ENCODE data around the gene SAPCD2. TPM values are rescaled to one million over a fixed set of nuclear protein-coding genes. Genes with fewer than 3 reads are reported as not detected.

Gene SAPCD2
- polyA plus RNA-seq, 4 donors: 4.5 to 8.3 (median 5.7) TPM

- no peak for DNase-seq (ENCODE audit: low read depth in 4 of 4, low spot score in 3 of 4)
Observed at GRCh38 chr9:137020771-137021567, 49.4 kb downstream of the SAPCD2 start.

DNA sequence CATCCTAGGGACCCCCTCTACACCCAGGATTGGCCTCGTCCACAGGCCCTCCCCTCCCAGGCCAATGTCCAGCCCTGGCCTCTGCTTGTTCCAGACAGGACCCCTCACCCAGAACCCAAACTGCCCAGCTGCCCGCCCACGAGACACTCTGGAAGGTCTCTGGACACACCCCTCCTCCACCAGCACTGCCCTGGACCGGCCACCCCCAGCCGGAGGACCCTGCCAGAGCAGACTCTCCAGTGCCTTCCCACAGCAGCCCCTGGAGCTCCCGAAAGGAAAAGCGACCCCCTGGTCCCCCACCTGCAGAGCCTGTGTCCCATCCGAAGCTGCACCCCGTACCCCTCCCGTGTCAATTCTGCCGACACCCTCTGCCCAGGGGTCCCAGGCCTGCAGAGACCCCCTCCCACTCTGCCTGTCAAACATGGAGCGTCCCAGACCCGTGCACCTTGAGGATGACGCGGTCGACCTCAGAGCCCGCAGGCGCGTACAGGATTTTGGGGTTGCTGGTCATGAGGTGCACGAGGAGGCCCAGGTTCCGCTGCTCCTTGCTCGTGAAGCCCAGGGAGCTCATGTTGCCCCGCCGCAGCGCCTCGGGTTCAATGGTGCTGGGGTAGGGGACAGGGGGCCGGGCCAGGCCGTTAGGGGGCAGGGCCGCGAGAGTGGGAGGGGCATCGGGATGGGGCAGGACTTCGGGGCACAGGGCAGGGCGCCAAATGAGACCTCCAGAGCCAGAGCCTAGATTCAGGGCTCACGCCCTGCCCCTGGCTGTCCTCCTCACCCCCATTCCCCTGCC, 50.3 kb downstream of the SAPCD2 start:
- DNase-seq (ENCODE audit: low read depth in 4 of 4, low spot score in 3 of 4): no peak

DNA sequence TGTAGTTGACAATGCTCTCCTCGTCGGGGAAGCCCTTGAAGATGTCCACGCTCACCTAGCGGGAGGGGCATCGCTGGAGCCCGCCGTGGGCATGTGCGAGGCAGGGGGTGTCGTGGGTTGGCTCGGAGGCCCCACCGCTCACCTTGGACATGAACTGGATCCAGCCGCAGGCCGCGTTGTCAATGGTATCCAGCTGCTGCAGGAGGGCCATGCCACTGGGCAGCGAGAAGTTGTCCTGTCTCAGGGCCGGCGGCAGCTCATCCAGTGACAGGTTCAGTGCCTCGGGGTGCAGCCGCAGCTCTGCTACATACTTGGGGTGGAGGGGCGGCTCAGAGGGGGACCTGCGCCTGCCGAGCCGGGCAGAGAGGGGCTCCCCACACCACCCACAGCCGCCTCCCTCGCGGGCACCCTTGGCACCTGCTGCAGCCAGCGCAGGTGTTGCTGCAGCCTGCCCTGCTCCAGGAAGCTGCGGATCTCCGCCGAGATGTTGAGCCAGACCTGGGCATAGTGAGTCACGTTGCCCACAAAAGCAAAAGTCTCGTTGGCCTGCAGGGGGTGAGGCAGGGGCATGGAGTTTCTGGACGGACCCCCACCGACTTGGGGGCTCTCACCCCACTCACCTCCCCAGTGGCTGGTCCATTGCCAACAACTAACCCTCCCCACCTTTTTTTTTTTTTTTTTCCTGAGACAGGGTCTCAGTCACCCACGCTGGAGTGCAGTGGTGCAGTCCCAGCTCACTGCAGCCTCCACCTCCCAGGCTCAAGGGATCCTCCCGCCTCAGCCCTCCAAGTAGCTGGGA, 51.4 kb downstream of the SAPCD2 start:
- DNase-seq (ENCODE audit: low read depth in 4 of 4, low spot score in 3 of 4): no peak

DNA sequence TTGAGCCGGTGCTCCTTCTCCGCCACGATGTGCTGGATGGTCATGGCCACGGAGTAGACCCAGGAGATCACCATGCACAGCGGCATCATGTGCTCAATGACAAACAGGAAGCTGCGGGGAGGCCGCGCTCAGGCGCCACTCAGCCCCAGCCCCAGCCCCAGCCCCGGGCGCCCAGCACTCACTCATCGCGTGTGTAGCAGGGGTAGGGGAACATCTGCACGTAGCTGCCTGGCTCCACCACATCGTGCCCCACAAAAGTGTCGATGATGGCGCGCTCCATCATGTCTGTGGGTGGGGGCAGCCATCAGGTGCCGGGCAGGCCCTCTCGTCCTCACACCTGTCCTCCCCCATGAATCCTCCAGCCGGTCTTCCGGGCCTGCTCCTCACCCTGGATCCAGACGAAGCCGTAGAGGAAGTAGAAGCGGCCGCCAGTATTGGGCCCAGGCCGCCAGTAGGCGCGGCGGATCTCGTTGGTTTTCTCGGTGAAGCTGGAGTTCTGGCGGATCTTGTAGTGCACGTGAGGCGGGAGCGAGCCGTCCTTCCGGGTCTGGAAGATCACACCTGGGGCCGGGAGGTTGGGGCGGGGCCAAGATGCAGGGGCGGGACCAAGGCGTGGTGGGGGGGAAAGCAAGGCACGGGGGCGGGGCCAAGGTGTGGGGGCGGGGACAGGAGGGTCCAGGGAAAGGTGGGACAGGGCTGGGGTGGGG, 52.4 kb downstream of the SAPCD2 start:
- DNase-seq (ENCODE audit: low read depth in 4 of 4, low spot score in 3 of 4): no peak

DNA sequence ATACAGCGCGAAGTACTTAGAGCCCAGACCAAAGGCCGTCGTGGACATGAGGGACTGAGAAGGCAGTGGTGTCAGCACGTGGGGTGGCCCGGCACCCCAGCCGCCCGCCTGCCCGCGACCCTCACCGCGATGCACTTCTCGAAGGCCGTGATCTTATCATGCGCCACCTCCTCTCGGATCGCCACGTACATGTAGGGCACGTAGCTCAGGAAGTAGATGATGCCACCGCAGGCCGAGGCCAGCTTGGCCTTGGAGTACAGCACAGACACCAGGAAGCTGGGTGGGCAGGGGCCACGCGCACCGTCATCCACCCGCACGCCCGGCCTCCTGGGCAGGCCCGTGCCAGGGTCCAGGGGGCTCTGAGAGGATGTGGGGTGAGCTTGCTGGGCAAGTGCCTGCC, 53.3 kb downstream of the SAPCD2 start:
- no peak for DNase-seq (ENCODE audit: low read depth in 4 of 4, low spot score in 3 of 4)

DNA sequence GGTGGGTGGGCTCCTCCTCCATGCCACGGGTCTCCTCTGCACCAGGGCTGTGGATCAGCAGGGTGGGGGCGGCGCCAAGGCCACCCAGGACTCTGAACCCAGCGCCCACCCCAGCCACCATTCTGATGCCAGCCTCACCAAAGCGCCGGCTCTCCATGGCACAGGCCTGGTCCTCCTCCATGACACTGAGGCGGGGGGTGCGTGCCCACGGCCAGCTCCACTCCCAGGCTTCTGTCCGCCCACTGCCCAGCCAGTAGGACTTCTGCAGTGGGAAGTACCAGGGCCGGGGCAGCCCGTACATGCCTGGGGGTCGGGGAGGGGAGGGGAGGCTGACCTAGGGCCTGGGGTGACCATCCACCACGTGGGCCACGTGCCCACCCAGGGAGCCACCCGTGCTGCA, 53.9 kb downstream of the SAPCD2 start:
- no peak for DNase-seq (ENCODE audit: low read depth in 4 of 4, low spot score in 3 of 4)

DNA sequence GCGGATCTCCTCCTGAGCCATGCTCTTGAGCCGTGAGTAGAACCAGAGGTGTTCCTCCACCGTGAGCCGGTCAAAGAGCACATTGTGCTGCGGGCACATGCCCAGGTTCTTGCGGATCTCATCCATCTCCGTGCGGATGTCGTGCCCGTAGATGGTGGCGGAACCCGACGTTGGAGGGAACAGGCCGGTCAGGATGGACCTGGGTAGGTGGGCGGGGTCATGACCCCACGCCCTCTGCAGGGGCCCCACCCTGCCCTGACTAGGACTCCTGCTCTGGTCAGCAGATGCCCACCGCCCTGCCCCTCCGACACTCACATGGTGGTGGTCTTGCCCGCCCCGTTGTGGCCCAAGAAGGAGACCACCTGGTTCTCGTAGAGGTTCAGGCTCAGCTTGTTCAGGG, 54.4 kb downstream of the SAPCD2 start:
- DNase-seq (ENCODE audit: low read depth in 4 of 4, low spot score in 3 of 4): no peak

GRCh38 chr9:137015540-137015930, 54.8 kb downstream of the SAPCD2 start:
- DNase-seq (ENCODE audit: low read depth in 4 of 4, low spot score in 3 of 4): no peak

GRCh38 chr9:137014776-137015539, 55.4 kb downstream of the SAPCD2 start:
- no peak for DNase-seq (ENCODE audit: low read depth in 4 of 4, low spot score in 3 of 4)

DNA sequence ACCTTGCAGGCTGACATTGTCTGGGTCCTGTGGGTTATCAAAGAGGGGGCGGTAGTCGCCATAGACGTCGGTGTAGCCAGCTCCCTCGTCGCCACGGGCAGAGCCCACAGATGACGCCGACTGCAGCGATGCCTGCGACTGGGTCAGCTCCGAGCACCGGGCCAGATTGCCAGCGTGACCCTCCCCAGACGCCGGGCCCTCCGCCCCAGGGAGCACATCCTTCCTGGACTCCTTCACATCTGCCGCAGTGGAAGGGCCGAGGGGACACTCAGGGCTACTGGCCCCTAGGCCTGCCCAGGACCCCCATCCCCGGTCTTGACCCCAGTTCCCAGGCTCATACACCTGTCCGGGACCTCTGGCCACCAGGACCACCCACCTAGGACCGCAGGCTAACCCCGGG, 56.2 kb downstream of the SAPCD2 start:
- DNase-seq (ENCODE audit: low read depth in 4 of 4, low spot score in 3 of 4): no peak

DNA sequence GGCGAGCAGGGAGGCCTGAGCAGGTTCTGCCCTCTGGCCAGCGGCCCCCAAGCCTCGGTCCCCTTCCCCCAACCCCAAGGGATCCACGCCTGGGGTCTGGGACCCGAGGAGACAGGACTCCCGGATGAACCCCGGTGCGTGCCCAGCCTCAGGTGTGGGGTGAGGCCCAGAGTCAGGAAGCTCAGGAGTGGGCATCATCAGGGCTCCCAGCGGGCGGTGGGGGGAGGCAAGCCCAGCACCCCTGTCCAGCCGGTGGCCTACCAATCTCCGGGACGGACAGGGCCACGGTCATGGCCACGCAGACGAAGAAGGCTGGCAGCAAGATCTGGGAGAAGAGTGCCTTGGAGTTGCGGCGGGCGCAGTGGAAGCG, 56.8 kb downstream of the SAPCD2 start:
- no peak for DNase-seq (ENCODE audit: low read depth in 4 of 4, low spot score in 3 of 4)

DNA sequence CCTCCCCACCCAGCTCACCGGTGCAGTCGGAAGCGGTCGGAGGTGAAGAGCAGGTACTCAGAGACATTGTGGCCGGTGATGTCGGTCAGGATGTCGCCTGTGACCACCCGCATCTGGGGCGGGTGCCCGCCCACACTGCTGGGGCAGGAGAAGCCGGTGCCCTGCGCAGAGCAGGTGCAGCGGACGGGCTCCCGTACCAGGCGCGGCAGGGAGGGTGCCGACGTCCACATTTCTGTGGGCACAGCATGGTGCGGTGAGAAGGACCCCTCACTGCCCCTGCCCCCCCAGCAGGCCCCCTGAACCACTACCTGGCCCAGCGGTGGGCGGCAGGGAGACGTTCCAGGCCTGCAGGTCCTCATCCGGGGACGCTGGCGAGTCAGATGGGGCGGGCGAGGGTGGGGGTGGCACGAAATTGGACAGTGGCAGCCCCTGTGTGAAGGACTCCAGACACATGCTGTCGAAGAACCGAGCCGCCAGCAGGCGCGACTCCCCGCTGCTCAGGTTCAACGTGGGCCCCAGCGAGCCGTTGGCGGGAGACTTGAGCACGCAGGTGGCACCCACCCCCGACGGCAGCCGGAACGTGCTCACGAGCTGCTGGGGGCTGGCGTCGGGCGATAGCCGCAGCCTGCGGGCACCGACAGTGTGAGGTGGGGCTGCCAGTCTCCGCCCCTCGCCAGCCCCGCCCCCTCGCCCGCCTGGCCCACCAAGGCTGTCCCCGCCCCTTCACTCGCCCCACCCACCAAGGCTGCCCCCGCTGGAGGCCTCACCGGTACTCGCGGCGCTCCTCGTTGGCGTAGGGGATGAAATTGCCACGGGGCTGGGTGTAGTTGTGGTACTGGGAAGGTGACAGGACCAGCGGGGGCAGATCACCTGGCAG, 57.4 kb downstream of the SAPCD2 start:
- DNase-seq (ENCODE audit: low read depth in 4 of 4, low spot score in 3 of 4): no peak

Other genes starting within 250 kb of the SAPCD2 start
- 1 to 10 TPM in 2 of 4 donors, under 1 TPM in 2; 0.46 to 1.7 (median 0.97) TPM for gene AJM1, start 228.1 kb downstream of the SAPCD2 start, polyA plus RNA-seq (ENCODE audit: insufficient read length in 4 of 4)
- gene PHPT1, start 221.1 kb downstream of the SAPCD2 start, polyA plus RNA-seq (ENCODE audit: insufficient read length in 4 of 4): 100 to 1,000 TPM in 1 of 4 donors, 10 to 100 TPM in 3; 71.8 to 120 (median 83.5) TPM
- gene MAMDC4, start 218.2 kb downstream of the SAPCD2 start, polyA plus RNA-seq (ENCODE audit: insufficient read length in 4 of 4): 10 to 100 TPM in 1 of 4 donors, 1 to 10 TPM in 3; 4.7 to 11.6 (median 6.3) TPM
- gene EDF1, start 204.2 kb downstream of the SAPCD2 start, polyA plus RNA-seq (ENCODE audit: insufficient read length in 4 of 4): 100 to 1,000 TPM; 266 to 396 (median 335) TPM
- 10 to 100 TPM in 3 of 4 donors, 1 to 10 TPM in 1; 6.4 to 16.3 (median 13.3) TPM for gene TRAF2, start 184.0 kb downstream of the SAPCD2 start, polyA plus RNA-seq (ENCODE audit: insufficient read length in 4 of 4)
- 10 to 100 TPM; 34.7 to 67.2 (median 37.2) TPM for gene FBXW5, start 125.8 kb downstream of the SAPCD2 start, polyA plus RNA-seq (ENCODE audit: insufficient read length in 4 of 4)
- gene C8G, start 125.3 kb downstream of the SAPCD2 start, polyA plus RNA-seq (ENCODE audit: insufficient read length in 4 of 4): 1 to 10 TPM in 1 of 4 donors, under 1 TPM in 3; 0.26 to 1.1 (median 0.52) TPM
- 10 to 100 TPM in 3 of 4 donors, 1 to 10 TPM in 1; 1.4 to 54.6 (median 23.8) TPM for gene LCN12, start 118.3 kb downstream of the SAPCD2 start, polyA plus RNA-seq (ENCODE audit: insufficient read length in 4 of 4)
- gene PTGDS, start 93.1 kb downstream of the SAPCD2 start, polyA plus RNA-seq (ENCODE audit: insufficient read length in 4 of 4): 10 to 100 TPM in 3 of 4 donors, 1 to 10 TPM in 1; 3.8 to 66.7 (median 27.7) TPM
- gene LCNL1, start 87.6 kb downstream of the SAPCD2 start, polyA plus RNA-seq (ENCODE audit: insufficient read length in 4 of 4): under 1 TPM in 3 of 4 donors, not detected in 1; 0.11 to 0.45 (median 0.13) TPM
- 10 to 100 TPM; 22.4 to 46.5 (median 28.3) TPM for gene PAXX, start 78.1 kb downstream of the SAPCD2 start, polyA plus RNA-seq (ENCODE audit: insufficient read length in 4 of 4)
- 1 to 10 TPM in 1 of 4 donors, under 1 TPM in 3; 0.34 to 1.4 (median 0.57) TPM for gene CLIC3, start 74.0 kb downstream of the SAPCD2 start, polyA plus RNA-seq (ENCODE audit: insufficient read length in 4 of 4)
- 10 to 100 TPM; 18.7 to 52.8 (median 39.7) TPM for gene ABCA2, start 42.3 kb downstream of the SAPCD2 start, polyA plus RNA-seq (ENCODE audit: insufficient read length in 4 of 4)
- gene FUT7, start 38.5 kb downstream of the SAPCD2 start, polyA plus RNA-seq (ENCODE audit: insufficient read length in 4 of 4): not detected
- gene NPDC1, start 24.4 kb downstream of the SAPCD2 start, polyA plus RNA-seq (ENCODE audit: insufficient read length in 4 of 4): 10 to 100 TPM; 20.4 to 48.7 (median 36.8) TPM
- gene ENTPD2, start 16.5 kb downstream of the SAPCD2 start, polyA plus RNA-seq (ENCODE audit: insufficient read length in 4 of 4): 1 to 10 TPM; 3.2 to 7.5 (median 5.8) TPM
- gene UAP1L1, start 7.0 kb upstream of the SAPCD2 start, polyA plus RNA-seq (ENCODE audit: insufficient read length in 4 of 4): 1 to 10 TPM; 1.6 to 6.6 (median 4.9) TPM
- 10 to 100 TPM; 48.7 to 73.8 (median 52.6) TPM for gene MAN1B1, start 16.4 kb upstream of the SAPCD2 start, polyA plus RNA-seq (ENCODE audit: insufficient read length in 4 of 4)
- 10 to 100 TPM; 11.1 to 34.8 (median 17.9) TPM for gene DPP7, start 44.2 kb upstream of the SAPCD2 start, polyA plus RNA-seq (ENCODE audit: insufficient read length in 4 of 4)
- under 1 TPM in 1 of 4 donors, not detected in 3; 0.20 TPM for gene GRIN1, start 68.6 kb upstream of the SAPCD2 start, polyA plus RNA-seq (ENCODE audit: insufficient read length in 4 of 4)
- not detected for gene LRRC26, start 99.5 kb upstream of the SAPCD2 start, polyA plus RNA-seq (ENCODE audit: insufficient read length in 4 of 4)
- gene TMEM210, start 101.5 kb upstream of the SAPCD2 start, polyA plus RNA-seq (ENCODE audit: insufficient read length in 4 of 4): not detected
- 10 to 100 TPM; 32.7 to 54.9 (median 41.4) TPM for gene ANAPC2, start 118.0 kb upstream of the SAPCD2 start, polyA plus RNA-seq (ENCODE audit: insufficient read length in 4 of 4)
- gene SSNA1, start 118.1 kb upstream of the SAPCD2 start, polyA plus RNA-seq (ENCODE audit: insufficient read length in 4 of 4): 10 to 100 TPM; 35.6 to 63.6 (median 43.0) TPM
- gene TPRN, start 130.2 kb upstream of the SAPCD2 start, polyA plus RNA-seq (ENCODE audit: insufficient read length in 4 of 4): 10 to 100 TPM in 3 of 4 donors, 1 to 10 TPM in 1; 8.3 to 19.6 (median 11.5) TPM
- gene TMEM203, start 135.1 kb upstream of the SAPCD2 start, polyA plus RNA-seq (ENCODE audit: insufficient read length in 4 of 4): 10 to 100 TPM; 39.3 to 46.6 (median 44.9) TPM
- gene NDOR1, start 135.1 kb upstream of the SAPCD2 start, polyA plus RNA-seq (ENCODE audit: insufficient read length in 4 of 4): 10 to 100 TPM in 2 of 4 donors, 1 to 10 TPM in 2; 8.8 to 18.8 (median 9.6) TPM
- 10 to 100 TPM in 1 of 4 donors, 1 to 10 TPM in 3; 3.2 to 15.3 (median 8.1) TPM for gene RNF208, start 151.7 kb upstream of the SAPCD2 start, polyA plus RNA-seq (ENCODE audit: insufficient read length in 4 of 4)
- 10 to 100 TPM in 2 of 4 donors, 1 to 10 TPM in 1, under 1 TPM in 1; 0.78 to 16.4 (median 7.9) TPM for gene CYSRT1, start 154.6 kb upstream of the SAPCD2 start, polyA plus RNA-seq (ENCODE audit: insufficient read length in 4 of 4)
- gene RNF224, start 156.9 kb upstream of the SAPCD2 start, polyA plus RNA-seq (ENCODE audit: insufficient read length in 4 of 4): 10 to 100 TPM in 2 of 4 donors, 1 to 10 TPM in 1, under 1 TPM in 1; 0.41 to 15.5 (median 7.7) TPM
- gene SLC34A3, start 160.3 kb upstream of the SAPCD2 start, polyA plus RNA-seq (ENCODE audit: insufficient read length in 4 of 4): 10 to 100 TPM in 1 of 4 donors, 1 to 10 TPM in 2, under 1 TPM in 1; 0.37 to 13.7 (median 5.2) TPM
- gene TUBB4B, start 170.7 kb upstream of the SAPCD2 start, polyA plus RNA-seq (ENCODE audit: insufficient read length in 4 of 4): 100 to 1,000 TPM; 149 to 396 (median 315) TPM
- 1 to 10 TPM in 3 of 4 donors, under 1 TPM in 1; 0.57 to 4.8 (median 1.7) TPM for gene STPG3, start 180.7 kb upstream of the SAPCD2 start, polyA plus RNA-seq (ENCODE audit: insufficient read length in 4 of 4)
- 10 to 100 TPM; 44.5 to 56.7 (median 50.4) TPM for gene NELFB, start 184.8 kb upstream of the SAPCD2 start, polyA plus RNA-seq (ENCODE audit: insufficient read length in 4 of 4)
- gene TOR4A, start 207.2 kb upstream of the SAPCD2 start, polyA plus RNA-seq (ENCODE audit: insufficient read length in 4 of 4): 1 to 10 TPM; 3.0 to 5.8 (median 4.9) TPM
- gene NRARP, start 231.7 kb upstream of the SAPCD2 start, polyA plus RNA-seq (ENCODE audit: insufficient read length in 4 of 4): 1 to 10 TPM; 2.8 to 7.6 (median 6.7) TPM

All from left renal pelvis (tissue), 4 donors.